ENCODE results near the gene RGCC. TPM values are rescaled to one million over a fixed set of nuclear protein-coding genes. Genes with fewer than 3 reads are reported as not detected.

Gene RGCC
- total RNA-seq, 4 donors from 2014 or later: 4.6 to 65.2 (median 10.8) TPM

GRCh38 chr13:41513600-41513999 is 56.2 kb downstream of the RGCC start:
- H3K4me3 ChIP-seq: no peak overlapping the region
- H3K4me1 ChIP-seq: no peaks in the 10 kb centered on the region
- DNase-seq: no peak
- H3K36me3 ChIP-seq: no peaks in the 10 kb centered on the region
- H3K27me3 ChIP-seq: no peaks in the 10 kb centered on the region
- no peaks in the 10 kb centered on the region for H3K9me3 ChIP-seq
- no peak overlapping the region for H3K27ac ChIP-seq
- TF ChIP-seq CTCF (IDR thresholded peaks at IDR 0.05) (no peak), POLR2A (IDR thresholded peaks at IDR 0.05) (no peak)

- no peak overlapping the region for H3K27ac ChIP-seq
Observed at GRCh38 chr13:41514853-41515395, 57.6 kb downstream of the RGCC start.

DNA sequence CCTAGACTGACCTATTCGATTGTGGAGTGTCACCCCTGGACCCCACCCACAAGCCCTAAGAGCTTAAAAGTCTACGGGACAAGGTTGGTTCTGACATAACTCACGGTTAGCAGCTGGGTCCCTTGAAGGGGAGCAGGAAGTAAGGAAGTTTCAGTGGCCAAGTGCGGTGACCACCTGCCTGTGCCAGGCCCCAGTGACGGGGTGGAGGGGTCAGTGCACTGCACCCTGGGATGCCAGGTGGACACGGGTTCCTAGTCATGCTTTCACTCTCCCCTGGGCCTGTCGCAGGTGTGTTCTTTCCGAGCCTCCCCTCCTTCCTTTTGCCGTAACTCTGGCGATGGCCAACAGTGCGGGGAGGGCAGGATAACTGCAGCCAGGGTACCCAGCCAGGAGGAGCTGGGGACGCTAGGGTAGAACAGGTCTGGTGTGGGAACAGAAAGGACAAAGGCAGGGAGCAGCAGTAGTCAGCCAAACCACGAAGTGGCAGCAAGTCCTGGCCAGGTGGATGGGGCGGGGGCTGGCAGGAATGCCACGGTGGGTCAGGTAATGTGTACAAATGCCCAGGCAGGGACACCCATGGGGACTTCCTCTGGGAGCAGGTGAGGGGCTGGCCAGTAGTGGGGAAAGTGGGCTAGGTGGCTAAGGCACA is 58.3 kb downstream of the RGCC start:
- Histone ChIP-seq H3K9me3 (no peaks in the 10 kb centered on the region), H3K4me1 (no peaks in the 10 kb centered on the region), H3K27me3 (no peaks in the 10 kb centered on the region), H3K27ac (no peak overlapping the region), H3K36me3 (no peaks in the 10 kb centered on the region), H3K4me3 (no peak overlapping the region)
- no peak for DNase-seq
- TF ChIP-seq POLR2A (IDR thresholded peaks at IDR 0.05) (no peak), CTCF (IDR thresholded peaks at IDR 0.05) (no peak)

More at GRCh38 chr13:41514853-41515395, 57.6 kb downstream of the RGCC start:
- H3K27me3 ChIP-seq: no peaks in the 10 kb centered on the region
- H3K36me3 ChIP-seq: no peaks in the 10 kb centered on the region
- DNase-seq: no peak
- TF ChIP-seq CTCF (IDR thresholded peaks at IDR 0.05): no peak
- no peak for TF ChIP-seq POLR2A (IDR thresholded peaks at IDR 0.05)
- H3K4me3 ChIP-seq: no peak overlapping the region
- H3K9me3 ChIP-seq: no peaks in the 10 kb centered on the region
- H3K4me1 ChIP-seq: no peaks in the 10 kb centered on the region

DNA sequence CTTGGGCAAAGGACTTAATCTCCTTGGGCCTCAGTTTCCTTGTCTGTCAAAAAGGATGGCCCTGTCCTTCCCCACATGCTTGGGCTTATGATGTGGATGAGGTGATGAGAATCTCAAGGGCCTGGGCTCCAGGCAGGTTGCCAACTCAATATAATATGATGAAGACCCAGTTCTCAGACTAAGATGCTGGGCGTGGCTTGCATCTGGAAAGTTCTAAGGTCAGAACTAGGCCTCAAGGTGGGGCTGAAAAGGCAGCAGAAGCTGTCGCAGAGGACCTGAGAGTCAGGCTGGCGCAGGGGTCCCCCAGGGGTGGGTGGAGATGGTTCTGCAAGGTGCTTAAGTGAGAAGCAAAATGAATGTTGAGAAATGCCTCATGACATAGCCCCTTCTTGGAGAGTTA is 58.8 kb downstream of the RGCC start:
- TF ChIP-seq CTCF (IDR thresholded peaks at IDR 0.05): no peak
- TF ChIP-seq POLR2A (IDR thresholded peaks at IDR 0.05): no peak
- no peaks in the 10 kb centered on the region for H3K36me3 ChIP-seq
- H3K4me3 ChIP-seq: no peak overlapping the region
- no peaks in the 10 kb centered on the region for H3K27me3 ChIP-seq
- H3K27ac ChIP-seq: no peak overlapping the region
- H3K4me1 ChIP-seq: no peaks in the 10 kb centered on the region
- DNase-seq: no peak
- no peaks in the 10 kb centered on the region for H3K9me3 ChIP-seq

DNA sequence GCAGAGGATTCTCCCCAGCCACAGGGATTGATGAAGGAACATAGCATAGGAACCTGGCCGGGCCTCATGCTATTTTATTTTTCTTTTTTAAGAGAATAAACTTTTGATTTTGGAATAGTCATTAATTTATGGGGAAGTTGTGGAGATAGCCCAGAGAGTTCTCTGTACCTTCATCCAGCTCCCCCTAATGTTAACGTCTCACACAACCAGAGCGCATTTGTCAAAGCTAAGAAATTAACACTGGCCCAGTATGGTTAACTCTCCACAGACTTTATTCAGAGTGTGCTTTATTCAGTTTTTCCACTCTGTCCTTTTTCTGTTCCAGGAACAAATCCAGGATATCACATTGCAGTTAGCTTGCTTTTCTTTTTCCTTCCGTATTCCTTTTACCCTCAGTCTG is 59.4 kb downstream of the RGCC start:
- Histone ChIP-seq H3K36me3 (no peaks in the 10 kb centered on the region), H3K27me3 (no peaks in the 10 kb centered on the region)

More for the DNA sequence above, 59.4 kb downstream of the RGCC start:
- Histone ChIP-seq H3K4me3 (no peak overlapping the region), H3K4me1 (no peaks in the 10 kb centered on the region), H3K9me3 (no peaks in the 10 kb centered on the region), H3K27ac (no peak overlapping the region)
- TF ChIP-seq POLR2A (IDR thresholded peaks at IDR 0.05) (no peak), CTCF (IDR thresholded peaks at IDR 0.05) (no peak)
- no peak for DNase-seq

Data from Peyer's patch (tissue), 4 donors.